ENCODE data around the gene CZIB. TPM values are rescaled to one million over a fixed set of nuclear protein-coding genes. Genes with fewer than 3 reads are reported as not detected.

Gene CZIB
- total RNA-seq, 6 donors from 2014 or later = 28.0 to 61.3 (median 42.4) TPM

DNA sequence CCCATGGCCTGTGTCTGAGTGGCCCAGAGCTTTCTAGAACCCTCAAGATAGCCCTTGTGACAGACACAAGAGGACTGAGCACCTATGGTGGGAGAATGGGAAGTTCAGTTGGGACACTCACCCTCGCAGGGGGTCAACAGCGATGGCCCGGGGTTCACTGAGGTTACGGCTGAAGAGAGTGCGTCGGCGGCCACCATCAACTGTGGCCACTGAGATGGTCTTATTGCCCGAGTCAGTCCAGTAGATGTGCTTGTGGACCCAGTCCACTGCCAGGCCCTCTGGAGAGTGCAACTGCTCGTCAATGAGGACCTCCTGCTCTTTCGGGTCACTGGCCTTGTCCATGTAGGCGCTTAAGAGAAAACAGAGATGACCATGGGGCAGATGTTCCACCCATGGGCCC is 43.6 kb upstream of the CZIB start:
- Histone ChIP-seq H3K9me3 (no peaks in the 10 kb centered on the region), H3K4me3 (no peak overlapping the region), H3K36me3 (peaks cover 0 to 11% (median 2%) of the 10 kb centered on the region in 4 donors), H3K27me3 (no peaks in the 10 kb centered on the region), H3K27ac (no peak overlapping the region), H3K4me1 (no peaks in the 10 kb centered on the region)
- WGBS, 2 donors = 96 to 97% methylated on average over 4 to 11 of the region's 11 CpGs
- DNase-seq (no peak), ATAC-seq (ENCODE audit: low FRiP score in 2 of 2) (no peak)
- TF ChIP-seq POLR2A (IDR thresholded peaks at IDR 0.05) (no peak), POLR2AphosphoS5 (IDR thresholded peaks at IDR 0.05) (no peak), EP300 (IDR thresholded peaks at IDR 0.05) (no peak)
- TF ChIP-seq, protein P1, sequence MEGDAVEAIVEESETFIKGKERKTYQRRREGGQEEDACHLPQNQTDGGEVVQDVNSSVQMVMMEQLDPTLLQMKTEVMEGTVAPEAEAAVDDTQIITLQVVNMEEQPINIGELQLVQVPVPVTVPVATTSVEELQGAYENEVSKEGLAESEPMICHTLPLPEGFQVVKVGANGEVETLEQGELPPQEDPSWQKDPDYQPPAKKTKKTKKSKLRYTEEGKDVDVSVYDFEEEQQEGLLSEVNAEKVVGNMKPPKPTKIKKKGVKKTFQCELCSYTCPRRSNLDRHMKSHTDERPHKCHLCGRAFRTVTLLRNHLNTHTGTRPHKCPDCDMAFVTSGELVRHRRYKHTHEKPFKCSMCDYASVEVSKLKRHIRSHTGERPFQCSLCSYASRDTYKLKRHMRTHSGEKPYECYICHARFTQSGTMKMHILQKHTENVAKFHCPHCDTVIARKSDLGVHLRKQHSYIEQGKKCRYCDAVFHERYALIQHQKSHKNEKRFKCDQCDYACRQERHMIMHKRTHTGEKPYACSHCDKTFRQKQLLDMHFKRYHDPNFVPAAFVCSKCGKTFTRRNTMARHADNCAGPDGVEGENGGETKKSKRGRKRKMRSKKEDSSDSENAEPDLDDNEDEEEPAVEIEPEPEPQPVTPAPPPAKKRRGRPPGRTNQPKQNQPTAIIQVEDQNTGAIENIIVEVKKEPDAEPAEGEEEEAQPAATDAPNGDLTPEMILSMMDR (IDR thresholded peaks at IDR 0.05) = no peak

DNA sequence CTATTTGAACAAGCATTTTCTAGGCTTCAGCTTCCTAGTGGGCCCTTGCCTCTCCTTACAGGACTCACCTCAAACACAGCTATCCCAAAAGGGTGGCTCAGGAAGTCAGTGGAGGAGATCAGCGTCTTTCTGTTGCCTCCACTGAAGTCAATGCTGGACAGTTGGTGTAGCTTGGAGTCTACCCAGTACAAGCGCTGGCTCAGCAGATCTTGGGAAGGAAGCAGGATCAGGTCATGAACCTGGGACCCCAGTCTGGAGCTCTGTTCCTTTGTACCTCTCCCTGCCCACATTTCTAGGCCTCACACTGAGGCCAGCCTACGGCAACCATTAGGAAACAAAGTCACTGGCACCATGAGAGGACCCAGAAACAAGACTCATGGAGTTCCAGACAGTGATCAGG is 41.6 kb upstream of the CZIB start:
- H3K36me3 ChIP-seq = peaks cover 0 to 11% (median 2%) of the 10 kb centered on the region in 4 donors

DNA sequence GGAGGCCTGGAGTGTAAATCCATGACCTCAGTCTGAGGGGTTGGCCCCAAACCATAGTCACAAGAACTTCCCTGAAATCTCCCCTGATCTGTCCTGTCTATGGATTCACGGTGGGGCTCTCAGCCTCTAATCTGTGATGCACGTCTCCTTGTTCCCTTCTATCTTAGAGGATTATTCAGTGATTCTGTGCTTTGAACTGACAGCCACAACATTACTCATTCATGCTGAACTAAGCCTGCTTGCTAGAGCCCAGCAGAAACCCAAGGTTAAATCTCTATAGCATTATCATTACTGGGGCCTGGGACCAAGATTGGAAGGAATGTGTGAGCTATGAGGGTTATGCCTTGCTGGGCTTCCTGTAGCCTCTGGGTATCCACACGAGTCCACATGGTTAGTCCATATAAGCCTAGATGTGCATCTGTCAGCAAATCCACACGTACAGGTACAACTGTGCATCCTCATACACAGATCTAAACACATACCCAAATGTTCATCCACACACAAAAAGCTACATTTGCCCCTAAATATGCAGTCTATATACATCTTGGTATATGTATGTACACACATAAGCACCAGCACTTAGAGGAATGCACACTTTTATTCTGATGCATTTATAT is 40.3 kb upstream of the CZIB start:
- no peak for DNase-seq
- Histone ChIP-seq H3K4me1 (no peaks in the 10 kb centered on the region), H3K9me3 (no peaks in the 10 kb centered on the region), H3K4me3 (no peak overlapping the region), H3K27me3 (no peaks in the 10 kb centered on the region), H3K36me3 (peaks cover 0 to 11% (median 2%) of the 10 kb centered on the region in 4 donors), H3K27ac (no peak overlapping the region)
- WGBS, 2 donors = 86 to 90% methylated on average over 2 to 4 of the region's 4 CpGs
- TF ChIP-seq POLR2AphosphoS5 (IDR thresholded peaks at IDR 0.05) = no peak
- no peak for TF ChIP-seq POLR2A (IDR thresholded peaks at IDR 0.05)
- TF ChIP-seq, protein P1 (IDR thresholded peaks at IDR 0.05) = no peak
- no peak for TF ChIP-seq EP300 (IDR thresholded peaks at IDR 0.05)
- no peak for ATAC-seq (ENCODE audit: low FRiP score in 2 of 2)

More for the DNA sequence above, 41.6 kb upstream of the CZIB start:
- no peak overlapping the region for H3K4me3 ChIP-seq
- ATAC-seq (ENCODE audit: low FRiP score in 2 of 2) = no peak
- H3K27ac ChIP-seq = no peak overlapping the region
- WGBS, 2 donors = 97% methylated on average over 3 of the region's 3 CpGs; no CpG with 5 or more reads in 1 of the 2 donors
- no peaks in the 10 kb centered on the region for H3K27me3 ChIP-seq
- no peaks in the 10 kb centered on the region for H3K9me3 ChIP-seq
- TF ChIP-seq POLR2A (IDR thresholded peaks at IDR 0.05) = no peak
- TF ChIP-seq EP300 (IDR thresholded peaks at IDR 0.05) = no peak
- no peak for TF ChIP-seq POLR2AphosphoS5 (IDR thresholded peaks at IDR 0.05)
- TF ChIP-seq, protein P1 (IDR thresholded peaks at IDR 0.05) = no peak
- no peaks in the 10 kb centered on the region for H3K4me1 ChIP-seq
- DNase-seq = no peak

DNA sequence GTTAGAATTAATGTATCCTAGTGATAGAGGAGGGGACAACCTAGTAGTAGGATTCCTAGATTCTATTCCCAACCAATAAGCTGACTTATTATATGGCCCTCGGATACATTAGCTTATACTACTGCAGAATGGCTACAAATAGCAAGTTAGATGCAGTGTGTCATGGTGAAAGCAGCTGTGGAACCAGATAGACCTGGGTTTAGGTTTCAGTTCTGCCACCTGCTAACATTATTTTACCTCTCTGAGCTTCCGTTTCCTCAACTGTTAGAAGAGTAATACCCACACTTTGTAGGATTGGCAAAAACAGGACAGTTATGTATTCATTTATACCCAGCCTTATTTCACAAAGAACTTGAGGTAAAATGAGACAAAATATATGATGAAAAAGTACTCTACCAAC is 39.5 kb upstream of the CZIB start:
- H3K27ac ChIP-seq = no peak overlapping the region
- no peaks in the 10 kb centered on the region for H3K4me1 ChIP-seq
- DNase-seq = no peak
- 93 to 97% methylated on average over 2 of the region's 2 CpGs for WGBS, 2 donors
- H3K9me3 ChIP-seq = no peaks in the 10 kb centered on the region
- H3K27me3 ChIP-seq = no peaks in the 10 kb centered on the region
- no peak for ATAC-seq (ENCODE audit: low FRiP score in 2 of 2)
- TF ChIP-seq, protein P1 (IDR thresholded peaks at IDR 0.05) = no peak
- no peak for TF ChIP-seq POLR2AphosphoS5 (IDR thresholded peaks at IDR 0.05)
- no peak for TF ChIP-seq EP300 (IDR thresholded peaks at IDR 0.05)
- TF ChIP-seq POLR2A (IDR thresholded peaks at IDR 0.05) = no peak
- no peak overlapping the region for H3K4me3 ChIP-seq
- peaks cover 0 to 11% (median 2%) of the 10 kb centered on the region in 4 donors for H3K36me3 ChIP-seq

DNA sequence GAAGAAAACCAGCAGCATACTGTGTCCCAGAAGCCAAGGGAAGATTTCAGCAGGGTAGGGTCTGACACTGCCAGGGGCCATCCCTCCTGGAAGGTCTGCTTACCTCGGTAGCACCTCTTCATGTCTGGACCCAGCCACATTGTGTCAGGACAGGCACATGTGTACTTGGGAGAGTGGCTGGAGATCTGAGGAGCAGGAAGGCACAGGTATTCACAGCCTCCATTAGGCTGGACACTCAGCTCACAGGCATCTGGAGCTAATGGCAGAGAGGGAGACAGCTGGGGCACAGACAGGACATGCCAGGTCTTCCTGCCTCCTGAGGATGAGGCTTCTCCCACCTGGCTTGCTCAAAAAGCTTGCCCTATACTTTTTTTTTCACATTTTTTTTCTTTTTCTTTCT is 37.8 kb upstream of the CZIB start:
- Histone ChIP-seq H3K27ac (no peak overlapping the region), H3K36me3 (peaks cover 0 to 9% (median 2%) of the 10 kb centered on the region in 4 donors), H3K27me3 (no peaks in the 10 kb centered on the region), H3K4me1 (no peaks in the 10 kb centered on the region), H3K9me3 (no peaks in the 10 kb centered on the region), H3K4me3 (no peak overlapping the region)
- TF ChIP-seq POLR2A (IDR thresholded peaks at IDR 0.05) (no peak), POLR2AphosphoS5 (IDR thresholded peaks at IDR 0.05) (no peak), EP300 (IDR thresholded peaks at IDR 0.05) (no peak)
- no peak for DNase-seq
- no peak for ATAC-seq (ENCODE audit: low FRiP score in 2 of 2)
- 50 to 64% methylated on average over 1 of the region's 1 CpG for WGBS, 2 donors
